Fibroblast of mammary gland (primary cell): Measurements from ENCODE around the gene TARS1.

Source experiments
- DNase-seq: peaks from one replicate; pipeline ENCODE4 v3.0.0-alpha.2; 2010; ENCODE audit warnings: low read depth
- H3K4me3 ChIP-seq: 2 replicates; pipeline ENCODE4 v1.5.1; 2011; ENCODE audit warnings: low read depth, mild to moderate bottlenecking, low read length, moderate library complexity; ENCODE audit not compliant: control insufficient read depth
- TF ChIP-seq, protein P1 (sequence below): conservative IDR thresholded peaks from 2 replicates; pipeline ENCODE4 v1.5.1; 2011; ENCODE audit warnings: low read depth, low read length, inconsistent platforms; ENCODE audit not compliant: control insufficient read depth, insufficient read depth

TARS1 gene

DNA sequence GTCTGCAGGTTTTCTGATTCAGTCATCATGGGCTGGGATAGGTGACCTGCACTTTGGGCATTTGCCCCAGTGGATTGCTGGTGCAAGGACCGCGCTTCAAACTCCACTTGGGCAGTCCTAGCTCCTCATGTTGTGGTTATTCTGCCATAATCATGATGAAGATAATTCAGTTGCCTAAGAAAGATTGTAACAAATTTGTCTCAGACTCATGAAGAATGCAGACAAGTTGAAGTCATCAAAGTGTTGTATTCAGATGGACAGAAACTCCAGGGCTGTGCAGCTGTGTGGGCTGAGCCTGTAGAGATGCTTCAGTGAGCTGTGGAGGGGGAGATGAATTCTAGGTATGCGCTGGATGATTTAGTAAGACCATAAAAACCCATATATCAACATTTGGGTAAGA lies 38.5 kb downstream of the TARS1 start:
- H3K4me3 ChIP-seq: no peak overlapping the region
- DNase-seq: no peak
- TF ChIP-seq, protein P1, sequence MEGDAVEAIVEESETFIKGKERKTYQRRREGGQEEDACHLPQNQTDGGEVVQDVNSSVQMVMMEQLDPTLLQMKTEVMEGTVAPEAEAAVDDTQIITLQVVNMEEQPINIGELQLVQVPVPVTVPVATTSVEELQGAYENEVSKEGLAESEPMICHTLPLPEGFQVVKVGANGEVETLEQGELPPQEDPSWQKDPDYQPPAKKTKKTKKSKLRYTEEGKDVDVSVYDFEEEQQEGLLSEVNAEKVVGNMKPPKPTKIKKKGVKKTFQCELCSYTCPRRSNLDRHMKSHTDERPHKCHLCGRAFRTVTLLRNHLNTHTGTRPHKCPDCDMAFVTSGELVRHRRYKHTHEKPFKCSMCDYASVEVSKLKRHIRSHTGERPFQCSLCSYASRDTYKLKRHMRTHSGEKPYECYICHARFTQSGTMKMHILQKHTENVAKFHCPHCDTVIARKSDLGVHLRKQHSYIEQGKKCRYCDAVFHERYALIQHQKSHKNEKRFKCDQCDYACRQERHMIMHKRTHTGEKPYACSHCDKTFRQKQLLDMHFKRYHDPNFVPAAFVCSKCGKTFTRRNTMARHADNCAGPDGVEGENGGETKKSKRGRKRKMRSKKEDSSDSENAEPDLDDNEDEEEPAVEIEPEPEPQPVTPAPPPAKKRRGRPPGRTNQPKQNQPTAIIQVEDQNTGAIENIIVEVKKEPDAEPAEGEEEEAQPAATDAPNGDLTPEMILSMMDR: no peak

DNA sequence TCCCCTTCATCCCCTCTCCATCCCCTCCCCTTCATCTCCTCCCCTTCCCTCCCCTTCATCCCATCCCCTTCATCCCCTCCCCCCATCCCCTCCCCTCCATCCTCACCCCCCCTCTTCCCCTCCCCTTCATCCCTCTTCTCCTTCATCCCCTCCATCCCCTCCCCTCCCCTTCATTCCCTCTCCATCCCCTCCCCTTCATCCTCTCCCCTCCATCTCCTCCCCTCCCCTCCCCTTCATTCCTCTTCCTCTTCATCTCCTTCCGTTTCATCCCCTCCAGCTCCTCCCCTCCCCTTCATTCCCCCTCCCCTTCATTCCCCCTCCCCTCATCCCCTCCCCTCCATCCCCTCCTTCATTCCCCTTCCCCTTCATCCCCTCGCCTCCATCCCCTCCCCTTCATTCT lies 40.1 kb downstream of the TARS1 start:
- H3K4me3 ChIP-seq: no peak overlapping the region
- no peak for DNase-seq
- TF ChIP-seq, protein P1: no peak

DNA sequence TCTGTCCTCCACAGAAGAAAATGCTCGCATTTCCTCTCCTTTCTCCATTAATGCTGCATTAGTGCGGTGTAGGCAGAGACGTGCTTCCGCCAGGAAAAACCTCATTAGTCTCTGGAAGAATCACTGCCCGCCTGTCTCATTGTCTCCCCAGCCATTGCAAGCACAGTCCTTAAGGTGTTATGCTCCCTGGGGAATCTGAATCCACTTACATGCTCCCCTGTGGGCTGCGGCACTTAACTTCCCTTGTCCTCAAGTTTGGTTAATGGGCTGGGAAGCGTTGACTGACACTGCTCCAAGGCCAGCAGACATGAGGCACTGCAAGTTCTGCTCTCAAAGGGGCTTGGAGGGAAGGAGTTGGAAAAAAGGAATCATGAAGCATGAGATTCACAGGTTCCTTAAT lies 41.6 kb downstream of the TARS1 start:
- H3K4me3 ChIP-seq: no peak overlapping the region
- DNase-seq: no peak
- TF ChIP-seq, protein P1: no peak

DNA sequence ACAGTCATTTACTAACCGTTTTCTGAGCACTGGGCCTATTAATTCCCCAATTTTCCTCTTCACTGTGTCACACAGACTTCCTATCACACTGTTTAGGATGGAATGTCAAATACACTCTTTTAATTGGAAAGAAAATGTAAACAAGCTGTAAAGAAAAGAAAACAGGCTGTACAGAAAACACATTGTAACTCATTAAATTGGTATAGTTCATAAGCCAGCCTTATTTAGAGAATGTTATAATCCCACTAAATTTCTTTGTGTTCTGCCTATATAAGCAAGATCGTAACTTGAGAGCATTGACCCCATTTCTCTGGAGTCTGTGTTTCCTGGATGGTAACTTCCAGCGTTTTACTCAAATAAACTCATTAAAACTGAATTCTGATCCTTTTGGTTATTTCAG lies 46.5 kb downstream of the TARS1 start:
- TF ChIP-seq, protein P1: no peak
- H3K4me3 ChIP-seq: no peak overlapping the region
- no peak for DNase-seq

DNA sequence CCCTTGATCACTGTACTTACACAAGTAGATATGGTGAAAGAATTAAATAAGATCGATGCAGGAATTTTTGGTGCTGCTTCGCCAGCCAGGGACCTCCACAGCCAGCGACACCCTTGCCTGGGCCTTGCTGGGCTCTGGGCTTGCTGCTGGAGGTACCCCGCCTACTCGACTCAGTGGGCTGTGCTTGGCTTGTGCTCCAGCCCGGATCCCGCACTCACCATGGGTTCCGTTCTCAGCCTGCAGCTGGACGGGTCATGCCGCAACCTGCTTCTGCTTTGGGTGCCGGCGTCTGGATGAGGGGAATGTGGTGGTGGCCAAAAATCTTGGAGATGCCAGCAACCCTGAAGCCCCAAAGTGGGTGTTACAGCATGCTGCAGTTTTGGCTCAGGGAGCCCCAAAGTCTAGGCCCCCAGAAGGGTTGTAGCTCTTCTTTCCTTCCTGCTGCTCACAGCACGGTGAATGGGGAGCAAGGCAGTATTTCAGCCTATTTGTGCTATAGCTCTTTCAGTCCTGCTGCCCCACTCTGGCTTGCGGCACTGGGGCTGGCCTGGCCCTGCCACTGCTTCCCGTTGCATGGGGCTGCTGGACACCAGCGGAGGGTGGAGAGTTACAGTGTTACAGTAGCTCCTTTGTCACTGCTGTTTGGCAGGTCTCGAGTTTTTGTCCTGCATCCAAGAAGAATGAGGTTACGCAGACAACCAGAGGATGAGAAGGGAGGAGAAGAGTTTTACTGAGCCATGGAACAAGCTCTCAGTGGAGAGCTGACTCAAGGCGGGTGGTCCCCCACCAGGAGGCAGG lies 48.0 kb downstream of the TARS1 start:
- no peak overlapping the region for H3K4me3 ChIP-seq
- DNase-seq: no peak
- TF ChIP-seq, protein P1: no peak

DNA sequence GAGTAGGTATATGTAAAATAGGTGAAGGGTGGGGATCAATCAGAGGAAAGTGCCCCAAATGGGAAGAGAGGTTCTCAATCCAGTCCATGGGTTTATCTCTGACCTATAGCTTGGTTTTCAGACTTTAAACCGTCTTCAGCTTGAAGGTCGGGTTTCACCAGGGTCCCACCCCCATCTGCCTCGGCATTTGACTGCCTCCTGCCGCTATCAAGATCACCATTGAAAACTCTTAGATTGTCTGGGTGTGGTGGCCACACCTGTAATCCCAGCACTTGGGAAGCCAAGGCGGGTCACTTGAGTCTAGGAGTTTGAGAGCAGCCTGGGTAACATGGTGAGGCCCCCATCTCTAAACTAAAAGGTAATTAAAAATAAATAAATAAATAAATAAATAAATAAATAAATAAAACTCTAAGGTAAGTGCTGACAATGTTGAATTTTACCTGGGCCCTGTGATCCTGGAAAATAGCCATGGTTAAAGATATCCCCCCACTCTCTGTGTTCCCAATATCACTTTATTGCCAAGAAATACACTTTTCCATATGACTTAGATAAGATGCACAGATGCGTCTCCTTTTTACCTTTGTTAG lies 48.8 kb downstream of the TARS1 start:
- TF ChIP-seq, protein P1: no peak
- no peak for DNase-seq
- H3K4me3 ChIP-seq: no peak overlapping the region

DNA sequence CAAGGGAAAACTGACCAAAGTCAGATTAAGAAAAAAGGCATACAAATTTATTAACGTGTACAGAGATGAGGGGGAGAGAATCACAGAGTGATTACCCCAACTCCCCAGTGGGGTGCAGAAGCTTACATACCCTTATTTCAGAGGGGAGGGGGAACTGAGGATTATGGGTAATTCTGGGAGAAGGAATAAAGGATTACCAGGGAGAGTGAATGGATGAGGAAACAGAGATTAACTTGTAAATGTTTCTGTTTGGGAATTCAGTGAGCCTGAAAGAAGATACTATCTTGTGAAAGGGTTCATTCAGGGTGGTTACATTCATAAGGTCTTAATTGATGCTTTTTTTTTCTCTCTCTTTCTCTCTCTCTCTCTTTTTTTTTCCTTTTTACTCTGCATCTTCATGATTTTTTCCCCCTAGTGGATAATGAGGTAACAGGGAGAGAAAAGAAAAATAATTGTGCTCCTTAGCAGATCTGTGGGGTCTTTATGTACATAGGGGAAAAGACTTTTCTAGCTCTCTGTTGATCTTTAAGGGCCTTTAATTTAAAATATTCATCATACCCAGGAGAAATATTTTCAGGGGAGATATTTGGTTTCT lies 49.4 kb downstream of the TARS1 start:
- TF ChIP-seq, protein P1: no peak
- no peak for DNase-seq
- H3K4me3 ChIP-seq: no peak overlapping the region
